GM23338 (cell line): ENCODE results near the gene SOCS2. TPM values are rescaled to one million over a fixed set of nuclear protein-coding genes. Genes with fewer than 3 reads are reported as not detected.

ENCODE experiments used
- CREB1 ChIP-seq: fragments of 250-450 bp; sonication (Bioruptor Pico); IDR thresholded peaks from 2 replicates; pipeline ENCODE4 v1.5.0; 2020; ENCODE audit warnings: low read depth, mild to moderate bottlenecking, moderate library complexity
- CTCF ChIP-seq, 2 experiments: fragments of 200-600 bp in 1 of 2; sonication (generic) in 1 of 2; conservative IDR thresholded peaks; 2 replicates each; pipeline versions ENCODE4 v1.5.1 to v1.6.1; 2016 to 2017; ENCODE audit warnings: antibody characterized with exemption in 2 of 2, low read depth in 2 of 2, mild to moderate bottlenecking in 2 of 2, moderate library complexity in 1 of 2
- EZH2 ChIP-seq: fragments of 200-600 bp; sonication (generic); IDR thresholded peaks from one replicate; pipeline ENCODE4 v1.8.0; 2017; ENCODE audit warnings: antibody characterized with exemption, mild to moderate bottlenecking, low read depth; ENCODE audit not compliant: unreplicated experiment
- REST ChIP-seq: IDR thresholded peaks from one replicate; pipeline ENCODE4 v1.6.1; 2018; ENCODE audit warnings: antibody characterized with exemption; ENCODE audit not compliant: unreplicated experiment
- polyA plus RNA-seq: library from polyadenylated mRNA; unstranded; fragments of >200 nt; fragmentation: Nextera tagmentation; extraction: Ambion mirVana; gene quantifications from 2 replicates; pipeline ENCODE4 v1.2.1, GENCODE V29; 2016
- total RNA-seq: library from RNA; depleted of rRNA; stranded (reverse); fragments of >200 nt; shearing (Covaris generic); gene quantifications from 2 replicates; pipeline ENCODE4 v1.2.3, GENCODE V29; 2014
- TF ChIP-seq, protein P1 (sequence below): fragments of 250-450 bp; sonication (Bioruptor Pico); IDR thresholded peaks from 2 replicates; pipeline ENCODE4 v1.5.0; 2020; ENCODE audit warnings: mild to moderate bottlenecking, moderate library complexity

Gene SOCS2
- total and polyA plus RNA-seq, 2 experiments from 2014 or later: 15.5 to 32.4 TPM

DNA sequence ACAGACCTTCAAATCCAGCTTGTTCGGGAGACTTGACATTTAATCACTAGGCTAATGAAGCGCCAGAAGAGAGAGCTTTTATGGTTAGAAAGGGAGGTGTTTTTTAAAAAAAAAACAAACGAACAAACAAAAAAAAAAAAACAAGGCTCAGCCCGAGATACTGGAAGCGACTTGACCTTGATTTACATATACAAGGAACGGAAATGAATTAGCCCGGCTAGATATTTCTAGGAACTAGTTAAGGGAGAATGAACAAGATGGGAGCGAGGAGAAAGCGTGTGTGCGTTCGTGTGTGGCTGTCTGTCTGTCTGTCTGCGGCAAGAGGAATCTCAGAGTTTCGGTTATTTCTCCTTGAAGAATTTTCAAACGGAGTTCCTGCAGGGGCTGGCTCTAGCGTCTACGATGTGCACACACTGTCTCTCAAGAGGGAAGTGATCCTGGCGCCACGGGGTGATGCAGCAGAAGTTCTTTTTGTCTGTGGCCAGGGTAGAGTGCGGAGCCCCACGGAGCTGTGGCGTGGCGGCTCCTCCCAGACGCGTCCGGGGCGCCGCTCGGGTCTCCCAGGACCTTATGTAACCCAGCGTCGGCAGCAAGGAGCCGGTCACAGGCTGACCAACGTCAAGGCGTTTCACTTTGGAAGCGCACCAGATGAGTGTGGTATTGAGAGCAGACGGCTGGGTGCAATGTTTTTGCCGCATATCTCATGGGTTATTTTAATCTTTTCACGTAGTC is 18.8 kb downstream of the SOCS2 start (continued):
- TF ChIP-seq, protein P1, sequence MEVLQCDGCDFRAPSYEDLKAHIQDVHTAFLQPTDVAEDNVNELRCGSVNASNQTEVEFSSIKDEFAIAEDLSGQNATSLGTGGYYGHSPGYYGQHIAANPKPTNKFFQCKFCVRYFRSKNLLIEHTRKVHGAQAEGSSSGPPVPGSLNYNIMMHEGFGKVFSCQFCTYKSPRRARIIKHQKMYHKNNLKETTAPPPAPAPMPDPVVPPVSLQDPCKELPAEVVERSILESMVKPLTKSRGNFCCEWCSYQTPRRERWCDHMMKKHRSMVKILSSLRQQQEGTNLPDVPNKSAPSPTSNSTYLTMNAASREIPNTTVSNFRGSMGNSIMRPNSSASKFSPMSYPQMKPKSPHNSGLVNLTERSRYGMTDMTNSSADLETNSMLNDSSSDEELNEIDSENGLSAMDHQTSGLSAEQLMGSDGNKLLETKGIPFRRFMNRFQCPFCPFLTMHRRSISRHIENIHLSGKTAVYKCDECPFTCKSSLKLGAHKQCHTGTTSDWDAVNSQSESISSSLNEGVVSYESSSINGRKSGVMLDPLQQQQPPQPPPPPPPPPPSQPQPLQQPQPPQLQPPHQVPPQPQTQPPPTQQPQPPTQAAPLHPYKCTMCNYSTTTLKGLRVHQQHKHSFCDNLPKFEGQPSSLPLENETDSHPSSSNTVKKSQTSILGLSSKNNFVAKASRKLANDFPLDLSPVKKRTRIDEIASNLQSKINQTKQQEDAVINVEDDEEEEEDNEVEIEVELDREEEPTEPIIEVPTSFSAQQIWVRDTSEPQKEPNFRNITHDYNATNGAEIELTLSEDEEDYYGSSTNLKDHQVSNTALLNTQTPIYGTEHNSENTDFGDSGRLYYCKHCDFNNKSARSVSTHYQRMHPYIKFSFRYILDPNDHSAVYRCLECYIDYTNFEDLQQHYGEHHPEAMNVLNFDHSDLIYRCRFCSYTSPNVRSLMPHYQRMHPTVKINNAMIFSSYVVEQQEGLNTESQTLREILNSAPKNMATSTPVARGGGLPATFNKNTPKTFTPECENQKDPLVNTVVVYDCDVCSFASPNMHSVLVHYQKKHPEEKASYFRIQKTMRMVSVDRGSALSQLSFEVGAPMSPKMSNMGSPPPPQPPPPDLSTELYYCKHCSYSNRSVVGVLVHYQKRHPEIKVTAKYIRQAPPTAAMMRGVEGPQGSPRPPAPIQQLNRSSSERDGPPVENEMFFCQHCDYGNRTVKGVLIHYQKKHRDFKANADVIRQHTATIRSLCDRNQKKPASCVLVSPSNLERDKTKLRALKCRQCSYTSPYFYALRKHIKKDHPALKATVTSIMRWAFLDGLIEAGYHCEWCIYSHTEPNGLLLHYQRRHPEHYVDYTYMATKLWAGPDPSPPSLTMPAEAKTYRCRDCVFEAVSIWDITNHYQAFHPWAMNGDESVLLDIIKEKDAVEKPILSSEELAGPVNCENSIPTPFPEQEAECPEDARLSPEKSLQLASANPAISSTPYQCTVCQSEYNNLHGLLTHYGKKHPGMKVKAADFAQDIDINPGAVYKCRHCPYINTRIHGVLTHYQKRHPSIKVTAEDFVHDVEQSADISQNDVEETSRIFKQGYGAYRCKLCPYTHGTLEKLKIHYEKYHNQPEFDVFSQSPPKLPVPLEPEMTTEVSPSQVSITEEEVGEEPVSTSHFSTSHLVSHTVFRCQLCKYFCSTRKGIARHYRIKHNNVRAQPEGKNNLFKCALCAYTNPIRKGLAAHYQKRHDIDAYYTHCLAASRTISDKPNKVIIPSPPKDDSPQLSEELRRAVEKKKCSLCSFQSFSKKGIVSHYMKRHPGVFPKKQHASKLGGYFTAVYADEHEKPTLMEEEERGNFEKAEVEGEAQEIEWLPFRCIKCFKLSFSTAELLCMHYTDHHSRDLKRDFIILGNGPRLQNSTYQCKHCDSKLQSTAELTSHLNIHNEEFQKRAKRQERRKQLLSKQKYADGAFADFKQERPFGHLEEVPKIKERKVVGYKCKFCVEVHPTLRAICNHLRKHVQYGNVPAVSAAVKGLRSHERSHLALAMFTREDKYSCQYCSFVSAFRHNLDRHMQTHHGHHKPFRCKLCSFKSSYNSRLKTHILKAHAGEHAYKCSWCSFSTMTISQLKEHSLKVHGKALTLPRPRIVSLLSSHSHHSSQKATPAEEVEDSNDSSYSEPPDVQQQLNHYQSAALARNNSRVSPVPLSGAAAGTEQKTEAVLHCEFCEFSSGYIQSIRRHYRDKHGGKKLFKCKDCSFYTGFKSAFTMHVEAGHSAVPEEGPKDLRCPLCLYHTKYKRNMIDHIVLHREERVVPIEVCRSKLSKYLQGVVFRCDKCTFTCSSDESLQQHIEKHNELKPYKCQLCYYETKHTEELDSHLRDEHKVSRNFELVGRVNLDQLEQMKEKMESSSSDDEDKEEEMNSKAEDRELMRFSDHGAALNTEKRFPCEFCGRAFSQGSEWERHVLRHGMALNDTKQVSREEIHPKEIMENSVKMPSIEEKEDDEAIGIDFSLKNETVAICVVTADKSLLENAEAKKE (CRISPR knock-in tag): no peak
- TF ChIP-seq CTCF (conservative IDR thresholded peaks at IDR 0.05; ENCODE audit: low read depth in 2 of 2): no peak
- TF ChIP-seq REST: no peak
- no peak for TF ChIP-seq CREB1 (CRISPR knock-in tag)
- no peak for TF ChIP-seq EZH2
